HG03045 (cell line): ENCODE results near the gene SLC39A11.
"Not testable (repeated sequence)": the region's sequence is repeated elsewhere in the genome, so short reads cannot be mapped to it uniquely, and the experiment has no call there.

ENCODE experiments used
- ATAC-seq: cut with Tn5 transposase; IDR thresholded peaks from one replicate; pipeline ENCODE4 v1.9.1; 2021; ENCODE audit warnings: mild to moderate bottlenecking, moderate library complexity; ENCODE audit not compliant: unreplicated experiment

SLC39A11 gene

GRCh38 chr17:72726936-72727335, 365.6 kb downstream of the SLC39A11 start:
- ATAC-seq: peak; percentile 84

- ATAC-seq: no peak
Measured at GRCh38 chr17:72725433-72726068, 366.9 kb downstream of the SLC39A11 start.

GRCh38 chr17:72724267-72724666, 368.2 kb downstream of the SLC39A11 start:
- ATAC-seq: no peak

- ATAC-seq: no peak
Measured at GRCh38 chr17:72723711-72724110, 368.8 kb downstream of the SLC39A11 start.

- no peak for ATAC-seq
Measured at GRCh38 chr17:72720494-72720825, 372.0 kb downstream of the SLC39A11 start.

- ATAC-seq: no peak
Measured at GRCh38 chr17:72719578-72720493, 372.7 kb downstream of the SLC39A11 start.

DNA sequence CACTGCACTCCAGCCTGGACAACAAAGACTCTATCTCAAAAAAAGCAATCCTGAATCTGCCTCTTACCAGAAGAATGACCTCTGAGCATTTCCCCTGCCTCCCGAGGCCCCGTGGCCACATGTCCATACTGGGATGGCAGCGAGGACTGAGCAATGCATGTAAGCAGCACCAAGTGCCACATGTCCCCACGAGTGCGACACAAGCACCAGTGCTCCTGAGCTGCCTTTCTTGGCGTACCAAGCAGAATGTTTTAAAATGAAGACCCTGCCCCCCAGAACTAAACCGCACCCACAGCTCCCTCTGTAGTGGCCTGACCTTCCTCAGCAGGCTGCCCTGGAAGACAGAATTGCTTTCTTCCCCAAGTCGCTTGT, 373.3 kb downstream of the SLC39A11 start:
- ATAC-seq: no peak

DNA sequence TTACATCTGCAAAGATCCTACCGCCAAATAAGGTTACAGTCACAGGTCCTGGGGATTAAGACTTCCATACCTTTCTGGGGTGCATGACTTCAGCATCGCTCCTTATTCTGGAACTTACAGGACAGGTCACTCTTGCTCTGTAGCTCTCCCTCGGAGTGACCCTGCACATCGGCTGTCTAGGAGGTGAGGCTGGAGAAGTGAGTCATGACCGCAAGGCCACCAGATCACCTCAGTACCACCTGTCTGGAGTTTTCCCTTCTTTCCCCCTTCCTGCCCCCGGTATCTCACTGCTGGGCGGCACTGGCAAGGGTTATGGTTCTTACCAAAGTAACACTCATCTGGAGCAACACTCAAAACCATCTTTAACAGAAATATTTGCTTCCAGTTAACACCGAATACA, 374.8 kb downstream of the SLC39A11 start:
- ATAC-seq: no peak

DNA sequence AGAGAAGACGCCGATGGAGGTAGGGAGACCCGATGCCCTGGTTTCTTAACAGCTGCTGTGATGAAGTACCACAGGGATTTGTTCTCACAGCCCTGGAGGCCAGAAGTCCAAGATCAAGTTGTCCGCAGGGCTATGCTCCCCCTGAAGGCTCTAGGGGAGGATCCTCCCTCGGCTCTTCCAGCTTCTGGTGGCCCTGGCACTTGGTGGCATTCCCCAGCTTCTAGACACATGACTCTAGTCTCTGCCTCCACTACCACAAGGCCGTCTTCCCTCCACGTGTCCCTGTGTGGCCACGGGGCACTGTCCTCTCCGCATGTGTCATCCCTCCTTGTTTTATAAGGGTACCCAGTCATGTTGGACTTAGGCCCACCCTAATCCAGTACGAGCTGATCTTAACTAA, 375.2 kb downstream of the SLC39A11 start:
- no peak for ATAC-seq

GRCh38 chr17:72715906-72716572, 376.4 kb downstream of the SLC39A11 start:
- ATAC-seq: no peak

DNA sequence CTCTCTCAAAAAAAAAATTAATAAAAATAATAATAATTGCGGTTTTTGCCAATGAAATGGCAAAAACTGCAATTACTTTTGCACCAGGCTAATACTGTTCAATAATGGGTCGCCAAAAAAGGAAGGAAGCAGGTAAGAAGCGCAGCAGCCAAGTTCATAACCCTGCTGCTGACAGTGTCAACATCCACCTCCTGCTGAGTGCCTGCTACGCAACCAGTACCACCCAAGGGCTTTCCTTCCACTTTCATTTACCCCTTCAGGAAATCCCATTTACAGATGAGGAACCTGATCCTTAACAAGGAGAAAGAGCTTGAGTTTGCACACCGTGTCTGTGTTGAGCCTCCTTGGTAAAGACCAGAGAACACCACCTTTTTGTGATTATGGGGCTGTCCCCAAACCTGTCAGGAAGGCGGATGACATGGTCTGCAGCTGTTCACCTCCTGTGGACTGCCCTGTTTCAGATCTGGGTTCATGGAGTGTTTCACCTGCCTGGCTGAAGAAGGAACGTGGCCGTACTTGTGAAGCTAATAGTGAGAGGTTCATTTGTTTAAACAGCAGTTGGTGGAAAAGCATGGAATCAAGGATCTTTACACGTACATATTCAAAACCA, 378.0 kb downstream of the SLC39A11 start:
- ATAC-seq: no peak

DNA sequence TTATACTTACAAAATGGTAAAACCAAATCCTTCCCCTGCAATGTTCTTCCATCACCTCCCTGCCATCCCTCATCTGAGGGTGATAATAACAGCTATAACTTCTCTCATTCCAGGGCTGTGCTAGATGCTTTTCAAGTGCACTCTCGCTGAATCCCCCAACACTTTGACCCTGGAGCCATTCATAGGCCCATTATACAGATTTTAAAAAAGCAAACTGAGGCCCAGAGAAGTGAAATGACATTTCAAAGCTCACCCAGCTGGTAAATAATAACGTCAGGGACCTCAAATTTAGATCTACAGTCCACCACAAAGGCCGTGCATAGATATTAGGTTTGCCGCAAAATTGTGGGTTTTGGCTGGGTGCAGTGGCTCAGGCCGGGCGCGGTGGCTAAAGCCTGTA, 378.8 kb downstream of the SLC39A11 start:
- no peak for ATAC-seq

DNA sequence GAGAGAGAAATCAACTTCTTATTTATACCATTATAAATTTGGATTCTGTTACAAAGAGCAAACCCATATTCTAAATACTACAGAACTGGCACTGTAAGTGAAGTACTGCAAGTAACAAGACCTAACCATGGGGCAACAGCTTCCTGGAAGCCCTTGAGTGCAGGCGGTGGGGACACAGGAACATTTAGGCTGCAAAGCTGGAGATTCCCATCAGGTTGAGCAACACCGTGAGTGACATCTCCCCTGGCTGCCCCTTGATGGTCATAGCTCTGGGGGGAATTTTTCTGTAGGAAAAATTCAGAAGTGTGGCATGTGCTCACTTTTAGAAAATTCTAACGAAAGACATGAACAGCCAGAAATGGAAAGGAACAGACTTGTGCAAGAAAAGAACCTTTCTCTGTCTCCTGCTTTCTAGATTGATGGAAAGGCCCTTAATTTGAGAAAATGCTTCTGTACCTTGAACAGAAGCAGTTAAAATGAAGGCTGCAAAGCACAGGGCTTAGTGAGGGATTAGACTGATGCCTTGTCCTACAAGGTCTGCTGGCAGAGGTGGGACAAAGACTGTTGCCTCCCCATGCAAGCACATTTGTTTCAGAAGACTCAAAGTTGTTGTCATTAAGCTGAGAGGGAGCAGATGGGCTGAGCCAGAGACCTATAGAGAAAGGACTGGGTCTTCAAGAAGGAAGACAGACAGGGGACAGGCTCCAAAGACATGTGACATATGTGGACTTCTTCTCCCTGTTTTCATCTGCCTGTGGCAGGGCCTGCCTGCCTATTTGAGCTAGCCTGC, 380.8 kb downstream of the SLC39A11 start:
- no peak for ATAC-seq

- ATAC-seq: no peak
Measured at GRCh38 chr17:72710834-72711233, 381.7 kb downstream of the SLC39A11 start.

DNA sequence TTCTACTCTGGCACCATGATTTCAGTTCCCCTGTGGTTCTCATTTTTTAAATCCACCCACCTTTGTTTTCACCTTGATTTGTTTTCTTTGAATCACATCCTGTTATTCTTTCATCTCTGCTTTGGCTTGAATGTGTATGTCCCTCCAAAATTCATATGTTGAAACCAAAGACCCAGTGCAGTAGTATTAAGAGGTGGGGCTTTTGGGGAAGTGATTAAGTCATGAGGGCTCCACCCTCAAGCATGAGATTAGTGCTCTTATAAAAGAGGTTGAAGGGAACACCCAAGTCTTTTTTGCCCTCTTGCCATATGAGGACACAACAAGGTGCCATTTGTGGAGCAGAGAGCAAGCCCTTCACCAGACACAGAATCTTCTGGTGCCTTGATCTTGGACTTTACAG, 382.3 kb downstream of the SLC39A11 start:
- ATAC-seq: no peak

GRCh38 chr17:72708682-72709081, 383.8 kb downstream of the SLC39A11 start:
- ATAC-seq: not testable (repeated sequence)

GRCh38 chr17:72707881-72708280, 384.6 kb downstream of the SLC39A11 start:
- no peak for ATAC-seq

- no peak for ATAC-seq
Measured at GRCh38 chr17:72706396-72706981, 386.0 kb downstream of the SLC39A11 start.

DNA sequence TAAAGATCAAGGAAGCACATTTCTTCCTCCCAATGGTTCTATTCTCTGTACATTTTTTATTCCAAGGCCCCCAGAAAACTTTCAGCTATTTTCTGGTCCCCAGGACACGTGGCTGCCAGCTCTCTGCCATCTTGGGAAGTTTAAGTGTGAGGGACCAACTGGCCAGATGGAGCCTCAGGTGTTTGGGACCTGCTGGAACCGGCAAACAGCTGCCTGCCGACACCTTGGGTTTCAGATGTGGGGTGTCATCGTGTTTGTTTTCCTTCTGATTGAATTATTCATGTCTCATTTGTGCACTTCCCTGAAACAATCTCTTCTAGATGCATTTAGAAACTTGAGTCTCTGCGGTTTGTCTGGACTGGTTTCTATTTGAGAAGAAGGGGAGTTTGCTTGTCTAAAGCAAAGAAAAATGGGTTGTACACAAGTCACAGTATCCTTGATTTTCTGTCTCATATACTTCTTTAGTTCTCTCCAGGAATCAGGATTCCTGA, 386.5 kb downstream of the SLC39A11 start:
- no peak for ATAC-seq

GRCh38 chr17:72702998-72703397, 389.5 kb downstream of the SLC39A11 start:
- no peak for ATAC-seq
